GM23338 (cell line): ENCODE results near the gene TERT. TPM values are rescaled to one million over a fixed set of nuclear protein-coding genes. Genes with fewer than 3 reads are reported as not detected.

ENCODE experiments used
- ATAC-seq: fragments of 200-7000 bp; cut with Tn5 transposase; 3 replicates; pipeline ENCODE4 v1.9.1; 2020
- DNase-seq: peaks from one replicate; pipeline ENCODE4 v3.0.0-alpha.2; 2015; ENCODE audit warnings: low spot score
- H2AFZ ChIP-seq: fragments of 200-600 bp; sonication (generic); 2 replicates; pipeline ENCODE4 v1.8.0; 2016; ENCODE audit warnings: antibody characterized with exemption, mild to moderate bottlenecking, moderate library complexity
- H3F3A ChIP-seq: fragments of 200-600 bp; sonication (generic); replicated peaks from 2 replicates; pipeline ENCODE4 v1.8.0; 2017; ENCODE audit warnings: antibody characterized with exemption, mixed run types, low read depth
- H3K27ac ChIP-seq: fragments of 200-600 bp; sonication (generic); 2 replicates; pipeline ENCODE4 v1.6.1; 2016; ENCODE audit warnings: low read depth
- H3K27me3 ChIP-seq: fragments of 200-600 bp; sonication (generic); 2 replicates; pipeline ENCODE4 v1.8.0; 2016; ENCODE audit warnings: mild to moderate bottlenecking, mixed run types, moderate library complexity; ENCODE audit not compliant: insufficient read depth
- H3K36me3 ChIP-seq: fragments of 200-600 bp; sonication (generic); 2 replicates; pipeline ENCODE4 v1.8.0; 2016; ENCODE audit warnings: mild to moderate bottlenecking; ENCODE audit not compliant: insufficient read depth
- H3K4me1 ChIP-seq: fragments of 200-600 bp; sonication (generic); 2 replicates; pipeline ENCODE4 v1.8.0; 2016; ENCODE audit warnings: mild to moderate bottlenecking, moderate library complexity; ENCODE audit not compliant: insufficient read depth
- H3K4me2 ChIP-seq: fragments of 200-600 bp; sonication (generic); 2 replicates; pipeline ENCODE4 v1.7.1; 2017; ENCODE audit warnings: mixed run types
- H3K4me3 ChIP-seq: fragments of 200-600 bp; sonication (generic); 2 replicates; pipeline ENCODE4 v1.6.1; 2016; ENCODE audit warnings: mixed run types
- H3K79me2 ChIP-seq: fragments of 200-600 bp; sonication (generic); replicated peaks from 2 replicates; pipeline ENCODE4 v1.8.0; 2017; ENCODE audit warnings: mild to moderate bottlenecking; ENCODE audit not compliant: insufficient read depth
- H3K9me2 ChIP-seq: fragments of 200-600 bp; sonication (generic); 2 replicates; pipeline ENCODE4 v1.8.0; 2017; ENCODE audit not compliant: insufficient read depth
- H4K20me1 ChIP-seq: fragments of 200-600 bp; sonication (generic); replicated peaks from 2 replicates; pipeline ENCODE4 v1.8.0; 2017; ENCODE audit warnings: mild to moderate bottlenecking; ENCODE audit not compliant: insufficient read depth
- H3K27ac Mint-ChIP-seq: 2 replicates; pipeline ENCODE4 v1.8.0; 2020; ENCODE audit warnings: inconsistent platforms, mild to moderate bottlenecking, moderate library complexity, mixed read lengths
- H3K27me3 Mint-ChIP-seq: 3 replicates; pipeline ENCODE4 v1.8.0; 2022; ENCODE audit warnings: low read depth, mild to moderate bottlenecking, moderate library complexity, mixed read lengths, inconsistent platforms; ENCODE audit not compliant: insufficient read depth, poor library complexity
- H3K36me3 Mint-ChIP-seq: 3 replicates; pipeline ENCODE4 v1.8.0; 2021; ENCODE audit warnings: low read depth, mild to moderate bottlenecking, inconsistent platforms, moderate library complexity, mixed read lengths
- H3K4me1 Mint-ChIP-seq: 3 replicates; pipeline ENCODE4 v1.8.0; 2020; ENCODE audit warnings: mild to moderate bottlenecking, inconsistent platforms, mixed read lengths
- H3K4me3 Mint-ChIP-seq: 3 replicates; pipeline ENCODE4 v1.8.0; 2021; ENCODE audit warnings: moderate library complexity, mild to moderate bottlenecking, inconsistent platforms, mixed read lengths
- H3K9me3 Mint-ChIP-seq: 3 replicates; pipeline ENCODE4 v1.8.0; 2020; ENCODE audit warnings: moderate library complexity, mild to moderate bottlenecking, inconsistent platforms, mixed read lengths
- EZH2phosphoT487 ChIP-seq: fragments of 200-600 bp; sonication (generic); IDR thresholded peaks from one replicate; pipeline ENCODE4 v1.8.1; 2018; ENCODE audit warnings: antibody characterized with exemption; ENCODE audit not compliant: unreplicated experiment
- JUNB ChIP-seq: IDR thresholded peaks from one replicate; pipeline ENCODE4 v1.6.1; 2016; ENCODE audit warnings: antibody characterized with exemption; ENCODE audit not compliant: unreplicated experiment
- ZNF331 ChIP-seq: fragments of 250-450 bp; sonication (Bioruptor Pico); IDR thresholded peaks from 2 replicates; pipeline ENCODE4 v1.5.0; 2020; ENCODE audit warnings: low read depth, mild to moderate bottlenecking, moderate library complexity
- polyA plus RNA-seq: library from polyadenylated mRNA; unstranded; fragments of >200 nt; fragmentation: Nextera tagmentation; extraction: Ambion mirVana; gene quantifications from 2 replicates; pipeline ENCODE4 v1.2.1, GENCODE V29; 2016
- total RNA-seq: library from RNA; depleted of rRNA; stranded (reverse); fragments of >200 nt; shearing (Covaris generic); gene quantifications from 2 replicates; pipeline ENCODE4 v1.2.3, GENCODE V29; 2014
- TF ChIP-seq, protein P1 (sequence below): IDR thresholded peaks from 2 replicates; pipeline ENCODE4 v1.6.1; 2016; ENCODE audit warnings: antibody characterized with exemption
- TF ChIP-seq, protein P2 (sequence below), 2 experiments: fragments of 200-600 bp in 1 of 2; sonication (generic) in 1 of 2; conservative IDR thresholded peaks; 2 replicates each; pipeline versions ENCODE4 v1.5.1 to v1.6.1; 2016 to 2017; ENCODE audit warnings: antibody characterized with exemption in 2 of 2, low read depth in 2 of 2, mild to moderate bottlenecking in 2 of 2, moderate library complexity in 1 of 2
- TF ChIP-seq, protein P3 (sequence below): fragments of 250-450 bp; sonication (Bioruptor Pico); IDR thresholded peaks from 2 replicates; pipeline ENCODE4 v1.5.0; 2020; ENCODE audit warnings: mild to moderate bottlenecking, moderate library complexity
- TF ChIP-seq, protein P4 (sequence below): IDR thresholded peaks from one replicate; pipeline ENCODE4 v1.6.1; 2018; ENCODE audit warnings: antibody characterized with exemption; ENCODE audit not compliant: unreplicated experiment

TERT gene
- total and polyA plus RNA-seq, 2 experiments from 2014 or later: 9.8 to 46.4 TPM

DNA sequence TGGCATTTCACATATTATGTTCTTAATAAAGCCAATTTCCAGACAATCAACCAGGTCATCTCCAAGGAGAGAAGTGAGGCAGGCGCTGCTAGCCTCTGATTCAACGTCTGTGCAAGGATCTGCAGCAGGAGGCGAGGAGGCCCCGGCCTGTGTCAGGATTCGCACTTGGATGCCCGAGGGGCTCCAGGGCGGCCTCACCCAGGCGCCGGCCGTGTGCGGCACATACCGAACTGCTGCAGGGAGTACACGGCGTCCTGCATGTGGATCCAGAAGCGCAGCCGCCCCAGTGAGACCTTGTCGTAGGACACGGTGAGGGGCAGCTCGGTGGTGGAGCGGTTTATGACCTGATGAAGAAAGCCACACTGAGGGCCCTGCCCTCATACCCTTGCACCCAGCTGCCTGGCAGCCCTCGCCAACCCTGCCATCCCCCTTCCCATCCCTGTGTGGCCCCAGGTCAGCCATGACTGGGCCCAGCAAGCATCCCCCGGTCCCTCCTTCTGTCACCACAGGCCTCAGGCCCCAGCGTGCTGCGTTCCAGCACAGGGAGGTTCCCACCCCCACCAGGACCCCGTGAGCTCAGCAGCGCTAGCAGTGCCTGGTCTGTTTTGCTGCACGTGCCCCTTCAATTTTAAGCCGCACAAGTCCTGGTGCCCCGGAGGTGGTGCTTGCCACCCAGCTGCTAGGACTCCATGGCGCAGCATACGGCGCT lies 40.1 kb upstream of the TERT start:
- no peaks in the 10 kb centered on the region for H3K27me3 ChIP-seq
- no peaks in the 10 kb centered on the region for H3K4me1 ChIP-seq
- H3K9me2 ChIP-seq: no peaks in the 10 kb centered on the region
- Mint-ChIP-seq H3K4me1 (no peaks in the 10 kb centered on the region), H3K27ac (no peak overlapping the region), H3K4me3 (no peak overlapping the region), H3K36me3 (peaks cover 81% of the 10 kb centered on the region), H3K27me3 (peaks cover 5% of the 10 kb centered on the region), H3K9me3 (no peaks in the 10 kb centered on the region)
- H3K27ac ChIP-seq: no peak overlapping the region
- TF ChIP-seq ZNF331 (CRISPR knock-in tag) (no peak), JUNB (no peak), EZH2phosphoT487 (no peak)
- TF ChIP-seq, protein P1, sequence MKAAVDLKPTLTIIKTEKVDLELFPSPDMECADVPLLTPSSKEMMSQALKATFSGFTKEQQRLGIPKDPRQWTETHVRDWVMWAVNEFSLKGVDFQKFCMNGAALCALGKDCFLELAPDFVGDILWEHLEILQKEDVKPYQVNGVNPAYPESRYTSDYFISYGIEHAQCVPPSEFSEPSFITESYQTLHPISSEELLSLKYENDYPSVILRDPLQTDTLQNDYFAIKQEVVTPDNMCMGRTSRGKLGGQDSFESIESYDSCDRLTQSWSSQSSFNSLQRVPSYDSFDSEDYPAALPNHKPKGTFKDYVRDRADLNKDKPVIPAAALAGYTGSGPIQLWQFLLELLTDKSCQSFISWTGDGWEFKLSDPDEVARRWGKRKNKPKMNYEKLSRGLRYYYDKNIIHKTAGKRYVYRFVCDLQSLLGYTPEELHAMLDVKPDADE: no peak
- TF ChIP-seq, protein P2, sequence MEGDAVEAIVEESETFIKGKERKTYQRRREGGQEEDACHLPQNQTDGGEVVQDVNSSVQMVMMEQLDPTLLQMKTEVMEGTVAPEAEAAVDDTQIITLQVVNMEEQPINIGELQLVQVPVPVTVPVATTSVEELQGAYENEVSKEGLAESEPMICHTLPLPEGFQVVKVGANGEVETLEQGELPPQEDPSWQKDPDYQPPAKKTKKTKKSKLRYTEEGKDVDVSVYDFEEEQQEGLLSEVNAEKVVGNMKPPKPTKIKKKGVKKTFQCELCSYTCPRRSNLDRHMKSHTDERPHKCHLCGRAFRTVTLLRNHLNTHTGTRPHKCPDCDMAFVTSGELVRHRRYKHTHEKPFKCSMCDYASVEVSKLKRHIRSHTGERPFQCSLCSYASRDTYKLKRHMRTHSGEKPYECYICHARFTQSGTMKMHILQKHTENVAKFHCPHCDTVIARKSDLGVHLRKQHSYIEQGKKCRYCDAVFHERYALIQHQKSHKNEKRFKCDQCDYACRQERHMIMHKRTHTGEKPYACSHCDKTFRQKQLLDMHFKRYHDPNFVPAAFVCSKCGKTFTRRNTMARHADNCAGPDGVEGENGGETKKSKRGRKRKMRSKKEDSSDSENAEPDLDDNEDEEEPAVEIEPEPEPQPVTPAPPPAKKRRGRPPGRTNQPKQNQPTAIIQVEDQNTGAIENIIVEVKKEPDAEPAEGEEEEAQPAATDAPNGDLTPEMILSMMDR (conservative IDR thresholded peaks at IDR 0.05; ENCODE audit: low read depth in 2 of 2): no peak
- TF ChIP-seq, protein P3, sequence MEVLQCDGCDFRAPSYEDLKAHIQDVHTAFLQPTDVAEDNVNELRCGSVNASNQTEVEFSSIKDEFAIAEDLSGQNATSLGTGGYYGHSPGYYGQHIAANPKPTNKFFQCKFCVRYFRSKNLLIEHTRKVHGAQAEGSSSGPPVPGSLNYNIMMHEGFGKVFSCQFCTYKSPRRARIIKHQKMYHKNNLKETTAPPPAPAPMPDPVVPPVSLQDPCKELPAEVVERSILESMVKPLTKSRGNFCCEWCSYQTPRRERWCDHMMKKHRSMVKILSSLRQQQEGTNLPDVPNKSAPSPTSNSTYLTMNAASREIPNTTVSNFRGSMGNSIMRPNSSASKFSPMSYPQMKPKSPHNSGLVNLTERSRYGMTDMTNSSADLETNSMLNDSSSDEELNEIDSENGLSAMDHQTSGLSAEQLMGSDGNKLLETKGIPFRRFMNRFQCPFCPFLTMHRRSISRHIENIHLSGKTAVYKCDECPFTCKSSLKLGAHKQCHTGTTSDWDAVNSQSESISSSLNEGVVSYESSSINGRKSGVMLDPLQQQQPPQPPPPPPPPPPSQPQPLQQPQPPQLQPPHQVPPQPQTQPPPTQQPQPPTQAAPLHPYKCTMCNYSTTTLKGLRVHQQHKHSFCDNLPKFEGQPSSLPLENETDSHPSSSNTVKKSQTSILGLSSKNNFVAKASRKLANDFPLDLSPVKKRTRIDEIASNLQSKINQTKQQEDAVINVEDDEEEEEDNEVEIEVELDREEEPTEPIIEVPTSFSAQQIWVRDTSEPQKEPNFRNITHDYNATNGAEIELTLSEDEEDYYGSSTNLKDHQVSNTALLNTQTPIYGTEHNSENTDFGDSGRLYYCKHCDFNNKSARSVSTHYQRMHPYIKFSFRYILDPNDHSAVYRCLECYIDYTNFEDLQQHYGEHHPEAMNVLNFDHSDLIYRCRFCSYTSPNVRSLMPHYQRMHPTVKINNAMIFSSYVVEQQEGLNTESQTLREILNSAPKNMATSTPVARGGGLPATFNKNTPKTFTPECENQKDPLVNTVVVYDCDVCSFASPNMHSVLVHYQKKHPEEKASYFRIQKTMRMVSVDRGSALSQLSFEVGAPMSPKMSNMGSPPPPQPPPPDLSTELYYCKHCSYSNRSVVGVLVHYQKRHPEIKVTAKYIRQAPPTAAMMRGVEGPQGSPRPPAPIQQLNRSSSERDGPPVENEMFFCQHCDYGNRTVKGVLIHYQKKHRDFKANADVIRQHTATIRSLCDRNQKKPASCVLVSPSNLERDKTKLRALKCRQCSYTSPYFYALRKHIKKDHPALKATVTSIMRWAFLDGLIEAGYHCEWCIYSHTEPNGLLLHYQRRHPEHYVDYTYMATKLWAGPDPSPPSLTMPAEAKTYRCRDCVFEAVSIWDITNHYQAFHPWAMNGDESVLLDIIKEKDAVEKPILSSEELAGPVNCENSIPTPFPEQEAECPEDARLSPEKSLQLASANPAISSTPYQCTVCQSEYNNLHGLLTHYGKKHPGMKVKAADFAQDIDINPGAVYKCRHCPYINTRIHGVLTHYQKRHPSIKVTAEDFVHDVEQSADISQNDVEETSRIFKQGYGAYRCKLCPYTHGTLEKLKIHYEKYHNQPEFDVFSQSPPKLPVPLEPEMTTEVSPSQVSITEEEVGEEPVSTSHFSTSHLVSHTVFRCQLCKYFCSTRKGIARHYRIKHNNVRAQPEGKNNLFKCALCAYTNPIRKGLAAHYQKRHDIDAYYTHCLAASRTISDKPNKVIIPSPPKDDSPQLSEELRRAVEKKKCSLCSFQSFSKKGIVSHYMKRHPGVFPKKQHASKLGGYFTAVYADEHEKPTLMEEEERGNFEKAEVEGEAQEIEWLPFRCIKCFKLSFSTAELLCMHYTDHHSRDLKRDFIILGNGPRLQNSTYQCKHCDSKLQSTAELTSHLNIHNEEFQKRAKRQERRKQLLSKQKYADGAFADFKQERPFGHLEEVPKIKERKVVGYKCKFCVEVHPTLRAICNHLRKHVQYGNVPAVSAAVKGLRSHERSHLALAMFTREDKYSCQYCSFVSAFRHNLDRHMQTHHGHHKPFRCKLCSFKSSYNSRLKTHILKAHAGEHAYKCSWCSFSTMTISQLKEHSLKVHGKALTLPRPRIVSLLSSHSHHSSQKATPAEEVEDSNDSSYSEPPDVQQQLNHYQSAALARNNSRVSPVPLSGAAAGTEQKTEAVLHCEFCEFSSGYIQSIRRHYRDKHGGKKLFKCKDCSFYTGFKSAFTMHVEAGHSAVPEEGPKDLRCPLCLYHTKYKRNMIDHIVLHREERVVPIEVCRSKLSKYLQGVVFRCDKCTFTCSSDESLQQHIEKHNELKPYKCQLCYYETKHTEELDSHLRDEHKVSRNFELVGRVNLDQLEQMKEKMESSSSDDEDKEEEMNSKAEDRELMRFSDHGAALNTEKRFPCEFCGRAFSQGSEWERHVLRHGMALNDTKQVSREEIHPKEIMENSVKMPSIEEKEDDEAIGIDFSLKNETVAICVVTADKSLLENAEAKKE (CRISPR knock-in tag): no peak
- TF ChIP-seq, protein P4, sequence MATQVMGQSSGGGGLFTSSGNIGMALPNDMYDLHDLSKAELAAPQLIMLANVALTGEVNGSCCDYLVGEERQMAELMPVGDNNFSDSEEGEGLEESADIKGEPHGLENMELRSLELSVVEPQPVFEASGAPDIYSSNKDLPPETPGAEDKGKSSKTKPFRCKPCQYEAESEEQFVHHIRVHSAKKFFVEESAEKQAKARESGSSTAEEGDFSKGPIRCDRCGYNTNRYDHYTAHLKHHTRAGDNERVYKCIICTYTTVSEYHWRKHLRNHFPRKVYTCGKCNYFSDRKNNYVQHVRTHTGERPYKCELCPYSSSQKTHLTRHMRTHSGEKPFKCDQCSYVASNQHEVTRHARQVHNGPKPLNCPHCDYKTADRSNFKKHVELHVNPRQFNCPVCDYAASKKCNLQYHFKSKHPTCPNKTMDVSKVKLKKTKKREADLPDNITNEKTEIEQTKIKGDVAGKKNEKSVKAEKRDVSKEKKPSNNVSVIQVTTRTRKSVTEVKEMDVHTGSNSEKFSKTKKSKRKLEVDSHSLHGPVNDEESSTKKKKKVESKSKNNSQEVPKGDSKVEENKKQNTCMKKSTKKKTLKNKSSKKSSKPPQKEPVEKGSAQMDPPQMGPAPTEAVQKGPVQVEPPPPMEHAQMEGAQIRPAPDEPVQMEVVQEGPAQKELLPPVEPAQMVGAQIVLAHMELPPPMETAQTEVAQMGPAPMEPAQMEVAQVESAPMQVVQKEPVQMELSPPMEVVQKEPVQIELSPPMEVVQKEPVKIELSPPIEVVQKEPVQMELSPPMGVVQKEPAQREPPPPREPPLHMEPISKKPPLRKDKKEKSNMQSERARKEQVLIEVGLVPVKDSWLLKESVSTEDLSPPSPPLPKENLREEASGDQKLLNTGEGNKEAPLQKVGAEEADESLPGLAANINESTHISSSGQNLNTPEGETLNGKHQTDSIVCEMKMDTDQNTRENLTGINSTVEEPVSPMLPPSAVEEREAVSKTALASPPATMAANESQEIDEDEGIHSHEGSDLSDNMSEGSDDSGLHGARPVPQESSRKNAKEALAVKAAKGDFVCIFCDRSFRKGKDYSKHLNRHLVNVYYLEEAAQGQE: no peak
- H4K20me1 ChIP-seq: peaks cover 5% of the 10 kb centered on the region; the same call in 1 of the 2 replicates
- peaks cover 26% of the 10 kb centered on the region for H3K36me3 ChIP-seq
- H3F3A ChIP-seq: no peaks in the 10 kb centered on the region
- no peak for ATAC-seq
- H3K4me2 ChIP-seq: no peak overlapping the region
- no peaks in the 10 kb centered on the region; the same call in 1 of the 2 replicates for H3K79me2 ChIP-seq
- H3K4me3 ChIP-seq: no peak overlapping the region
- DNase-seq: no peak
- H2AFZ ChIP-seq: no peak overlapping the region
